ENCODE data around the gene ITGAD. TPM values are rescaled to one million over a fixed set of nuclear protein-coding genes. Genes with fewer than 3 reads are reported as not detected.

The ITGAD gene
- total RNA-seq, 3 donors from 2014 or later (not counting 1 experiment from before 2014, with no cell fraction given), result 1.0 to 2.9 (median 2.2) TPM

- TF ChIP-seq, protein P1, sequence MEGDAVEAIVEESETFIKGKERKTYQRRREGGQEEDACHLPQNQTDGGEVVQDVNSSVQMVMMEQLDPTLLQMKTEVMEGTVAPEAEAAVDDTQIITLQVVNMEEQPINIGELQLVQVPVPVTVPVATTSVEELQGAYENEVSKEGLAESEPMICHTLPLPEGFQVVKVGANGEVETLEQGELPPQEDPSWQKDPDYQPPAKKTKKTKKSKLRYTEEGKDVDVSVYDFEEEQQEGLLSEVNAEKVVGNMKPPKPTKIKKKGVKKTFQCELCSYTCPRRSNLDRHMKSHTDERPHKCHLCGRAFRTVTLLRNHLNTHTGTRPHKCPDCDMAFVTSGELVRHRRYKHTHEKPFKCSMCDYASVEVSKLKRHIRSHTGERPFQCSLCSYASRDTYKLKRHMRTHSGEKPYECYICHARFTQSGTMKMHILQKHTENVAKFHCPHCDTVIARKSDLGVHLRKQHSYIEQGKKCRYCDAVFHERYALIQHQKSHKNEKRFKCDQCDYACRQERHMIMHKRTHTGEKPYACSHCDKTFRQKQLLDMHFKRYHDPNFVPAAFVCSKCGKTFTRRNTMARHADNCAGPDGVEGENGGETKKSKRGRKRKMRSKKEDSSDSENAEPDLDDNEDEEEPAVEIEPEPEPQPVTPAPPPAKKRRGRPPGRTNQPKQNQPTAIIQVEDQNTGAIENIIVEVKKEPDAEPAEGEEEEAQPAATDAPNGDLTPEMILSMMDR (IDR thresholded peaks at IDR 0.05), result no peak
- H3K4me3 Mint-ChIP-seq, result peak overlapping the region; percentile 67
- intact Hi-C loops (cut with micrococcal nuclease), result no loop called here
- no peaks in the 10 kb centered on the region for H3K9me3 Mint-ChIP-seq
- H3K36me3 Mint-ChIP-seq, result no peaks in the 10 kb centered on the region
- H3K9me3 ChIP-seq (ENCODE audit: control insufficient read depth, insufficient read depth, low read length), result no peaks in the 10 kb centered on the region
- H3K36me3 ChIP-seq (ENCODE audit: control insufficient read depth, insufficient read depth, low read length), result no peaks in the 10 kb centered on the region
- H3K27ac Mint-ChIP-seq, result no peak overlapping the region
- H3K4me1 ChIP-seq (ENCODE audit: control insufficient read depth, insufficient read depth, low read length), result peaks cover 92% of the 10 kb centered on the region
- H3K27me3 ChIP-seq (ENCODE audit: control insufficient read depth, insufficient read depth, low read length), result no peaks in the 10 kb centered on the region
- peaks cover 80 to 84% of the 10 kb centered on the region in 2 donors for H3K4me1 Mint-ChIP-seq
- ATAC-seq (no peak), DNase-seq (no peak)
- no peak overlapping the region for H3K4me3 ChIP-seq (ENCODE audit: low read length)
- H3K27ac ChIP-seq (ENCODE audit: low read length), result no peak overlapping the region
- H3K27me3 Mint-ChIP-seq (ENCODE audit: low read depth in 2 of 2), result no peaks in the 10 kb centered on the region
- 89% methylated on average over 5 of the region's 5 CpGs for WGBS (ENCODE audit: insufficient coverage)
These were observed 24.8 kb downstream of the ITGAD start for GRCh38 chr16:31417916-31418315.

GRCh38 chr16:31420037-31420436 lies 26.9 kb downstream of the ITGAD start:
- no peaks in the 10 kb centered on the region for H3K36me3 Mint-ChIP-seq
- intact Hi-C loops (cut with micrococcal nuclease), result no loop called here
- H3K9me3 Mint-ChIP-seq, result no peaks in the 10 kb centered on the region
- no peak overlapping the region for H3K4me3 ChIP-seq (ENCODE audit: low read length)
- TF ChIP-seq, protein P1 (IDR thresholded peaks at IDR 0.05), result no peak
- H3K27ac Mint-ChIP-seq, result peak overlapping the region; percentile 71 to 81
- H3K27ac ChIP-seq (ENCODE audit: low read length), result no peak overlapping the region
- peak overlapping the region; percentile 83 for H3K4me3 Mint-ChIP-seq
- H3K27me3 Mint-ChIP-seq (ENCODE audit: low read depth in 2 of 2), result peaks cover 0 to 2% of the 10 kb centered on the region in 2 donors
- H3K4me1 ChIP-seq (ENCODE audit: control insufficient read depth, insufficient read depth, low read length), result peaks cover 91% of the 10 kb centered on the region
- peaks cover 71 to 76% of the 10 kb centered on the region in 2 donors for H3K4me1 Mint-ChIP-seq
- WGBS (ENCODE audit: insufficient coverage), result 29% methylated on average over 3 of the region's 3 CpGs
- no peaks in the 10 kb centered on the region for H3K27me3 ChIP-seq (ENCODE audit: control insufficient read depth, insufficient read depth, low read length)
- H3K36me3 ChIP-seq (ENCODE audit: control insufficient read depth, insufficient read depth, low read length), result no peaks in the 10 kb centered on the region
- DNase-seq, result peak in 1 of 2 donors; percentile 28
- ATAC-seq, result peak; percentile 44 to 64 (median 57)
- no peaks in the 10 kb centered on the region for H3K9me3 ChIP-seq (ENCODE audit: control insufficient read depth, insufficient read depth, low read length)

DNA sequence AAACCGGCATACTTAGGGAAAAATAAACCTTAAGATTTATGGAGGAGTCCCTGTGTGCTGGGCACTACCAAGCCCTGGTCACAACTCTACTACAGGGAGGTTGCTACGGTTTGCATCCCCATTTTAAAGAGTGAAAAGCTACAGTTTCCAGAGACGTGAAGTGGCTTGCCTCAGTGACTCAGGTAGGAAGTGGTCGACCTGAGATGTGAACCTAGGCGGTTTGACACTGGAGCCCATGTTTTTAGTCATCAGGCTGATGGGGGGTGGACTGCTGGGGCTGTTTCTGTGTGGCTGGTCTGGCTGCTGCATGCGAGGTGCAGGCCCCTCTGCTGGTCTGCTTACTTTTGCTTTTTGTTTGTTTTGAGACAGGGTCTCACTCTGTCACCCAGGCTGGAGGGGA lies 28.5 kb downstream of the ITGAD start:
- peaks cover 62 to 67% of the 10 kb centered on the region in 2 donors for H3K4me1 Mint-ChIP-seq
- H3K4me3 Mint-ChIP-seq, result peak overlapping the region; percentile 74
- peak; percentile 74 to 88 (median 85) for ATAC-seq
- H3K27ac Mint-ChIP-seq, result peak overlapping the region; percentile 35 to 36
- peak; percentile 60 to 71 for DNase-seq
- H3K27me3 Mint-ChIP-seq (ENCODE audit: low read depth in 2 of 2), result peaks cover 0 to 2% of the 10 kb centered on the region in 2 donors
- no peaks in the 10 kb centered on the region for H3K36me3 Mint-ChIP-seq
- no peaks in the 10 kb centered on the region for H3K27me3 ChIP-seq (ENCODE audit: control insufficient read depth, insufficient read depth, low read length)
- peaks cover 79% of the 10 kb centered on the region for H3K4me1 ChIP-seq (ENCODE audit: control insufficient read depth, insufficient read depth, low read length)
- H3K36me3 ChIP-seq (ENCODE audit: control insufficient read depth, insufficient read depth, low read length), result no peaks in the 10 kb centered on the region
- WGBS (ENCODE audit: insufficient coverage), result 25% methylated on average over 6 of the region's 6 CpGs
- H3K9me3 ChIP-seq (ENCODE audit: control insufficient read depth, insufficient read depth, low read length), result no peaks in the 10 kb centered on the region
- intact Hi-C loops (cut with micrococcal nuclease), result no loop called here
- no peak overlapping the region for H3K27ac ChIP-seq (ENCODE audit: low read length)
- no peaks in the 10 kb centered on the region for H3K9me3 Mint-ChIP-seq
- no peak overlapping the region for H3K4me3 ChIP-seq (ENCODE audit: low read length)
- TF ChIP-seq, protein P1 (IDR thresholded peaks at IDR 0.05), result no peak

GRCh38 chr16:31423241-31423640 lies 30.1 kb downstream of the ITGAD start:
- WGBS (ENCODE audit: insufficient coverage), result 48% methylated on average over 3 of the region's 3 CpGs
- Mint-ChIP-seq H3K27me3 (ENCODE audit: low read depth in 2 of 2) (peaks cover 0 to 2% of the 10 kb centered on the region in 2 donors), H3K27ac (peak overlapping the region in 1 of 2 donors; percentile 47), H3K36me3 (no peaks in the 10 kb centered on the region), H3K9me3 (no peaks in the 10 kb centered on the region), H3K4me1 (peaks cover 55 to 61% of the 10 kb centered on the region in 2 donors), H3K4me3 (peak overlapping the region; percentile 46)
- Histone ChIP-seq H3K4me3 (ENCODE audit: low read length) (no peak overlapping the region), H3K4me1 (ENCODE audit: control insufficient read depth, insufficient read depth, low read length) (peaks cover 77% of the 10 kb centered on the region), H3K36me3 (ENCODE audit: control insufficient read depth, insufficient read depth, low read length) (no peaks in the 10 kb centered on the region), H3K27me3 (ENCODE audit: control insufficient read depth, insufficient read depth, low read length) (no peaks in the 10 kb centered on the region), H3K27ac (ENCODE audit: low read length) (no peak overlapping the region), H3K9me3 (ENCODE audit: control insufficient read depth, insufficient read depth, low read length) (no peaks in the 10 kb centered on the region)
- ATAC-seq (no peak), DNase-seq (no peak)
- TF ChIP-seq, protein P1 (IDR thresholded peaks at IDR 0.05), result no peak
- intact Hi-C loops (cut with micrococcal nuclease), result no loop called here
